HG03442 (cell line): ENCODE data around the gene BPIFB4.

ENCODE experiments used
- ATAC-seq: cut with Tn5 transposase; IDR thresholded peaks from one replicate; pipeline ENCODE4 v1.9.1; 2021; ENCODE audit warnings: mild to moderate bottlenecking, moderate library complexity; ENCODE audit not compliant: unreplicated experiment

The BPIFB4 gene

DNA sequence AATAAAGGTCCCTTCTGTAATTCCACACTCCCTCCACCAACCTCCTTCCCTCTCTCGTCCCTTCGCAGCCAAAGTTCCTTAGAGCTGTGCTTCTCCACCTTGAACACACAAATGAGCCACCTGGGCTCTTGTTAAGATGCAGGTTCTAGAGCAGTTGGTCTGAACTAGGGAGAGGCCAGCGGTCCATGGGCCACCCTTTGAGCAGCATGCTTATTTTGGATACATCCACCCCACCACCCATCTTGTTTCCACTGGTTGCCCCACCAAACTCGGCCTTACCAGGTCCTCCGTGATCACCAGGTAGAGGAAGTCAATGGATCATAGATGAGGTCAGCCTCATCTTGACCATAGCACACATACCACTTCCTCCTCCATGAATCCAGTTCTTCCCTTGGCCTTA is 81.2 kb downstream of the BPIFB4 start:
- no peak for ATAC-seq
